HEK293 (cell line): ENCODE results near the gene SLC25A13.

ENCODE experiments used
- CTCF ChIA-PET: fragments of 350-600 bp; formaldehyde crosslinking; extraction: SDS; loops from one replicate; lab custom pipeline; 2021; ENCODE audit warnings: antibody characterized with exemption; lab: Yijun Ruan, JAX
- POLR2A ChIA-PET: fragments of 300-600 bp; formaldehyde crosslinking; extraction: SDS; loops from one replicate; lab custom pipeline; 2020; ENCODE audit warnings: antibody characterized with exemption, inconsistent platforms; lab: Yijun Ruan, JAX
- H3K27ac ChIP-seq: fragments of 200-500 bp; sonication (Bioruptor generic); 2 replicates; pipeline ENCODE4 v1.5.1; 2014; ENCODE audit warnings: low read depth, low read length, control low read depth, inconsistent platforms; ENCODE audit errors: extremely low read depth
- H3K36me3 ChIP-seq, 2 experiments: fragments of 200-500 bp in 1 of 2; sonication (Bioruptor generic) in 1 of 2; 1 replicate in 1 of 2; 2 replicates in 1 of 2; pipeline ENCODE4 v1.5.1; 2014 to 2017; ENCODE audit warnings: inconsistent platforms in 2 of 2, low read length in 2 of 2; ENCODE audit not compliant: control insufficient read depth in 2 of 2, insufficient read depth in 1 of 2
- H3K4me1 ChIP-seq: fragments of 200-500 bp; sonication (Bioruptor generic); 2 replicates; pipeline ENCODE4 v1.5.1; 2014; ENCODE audit warnings: mild to moderate bottlenecking, low read length, inconsistent platforms; ENCODE audit not compliant: control insufficient read depth, insufficient read depth
- H3K4me3 ChIP-seq: 2 replicates; pipeline ENCODE4 v1.5.1; 2011; ENCODE audit warnings: low read depth, mild to moderate bottlenecking, control low read depth, low read length, moderate library complexity
- H3K9me3 ChIP-seq: fragments of 200-500 bp; sonication (Bioruptor generic); 2 replicates; pipeline ENCODE4 v1.5.1; 2014; ENCODE audit warnings: low read depth, low read length, inconsistent platforms; ENCODE audit not compliant: control insufficient read depth, insufficient read depth
- ELK4 ChIP-seq: IDR thresholded peaks from 2 replicates; pipeline ENCODE4 v1.6.1; 2011; ENCODE audit warnings: mild to moderate bottlenecking, low read depth, low read length, borderline replicate concordance
- GLIS2 ChIP-seq: fragments of 450-650 bp; formaldehyde crosslinking; IDR thresholded peaks from 2 replicates; pipeline ENCODE4 v1.5.1; 2016; ENCODE audit warnings: missing biosample characterization, missing genetic modification characterization
- HIC1 ChIP-seq: fragments of 450-650 bp; formaldehyde crosslinking; IDR thresholded peaks from 2 replicates; pipeline ENCODE4 v1.5.1; 2016; ENCODE audit warnings: missing biosample characterization, missing genetic modification characterization
- REST ChIP-seq: fragments of 450-650 bp; formaldehyde crosslinking; IDR thresholded peaks from 2 replicates; pipeline ENCODE4 v1.5.1; 2016; ENCODE audit warnings: missing biosample characterization, missing genetic modification characterization
- TSHZ1 ChIP-seq: fragments of 450-650 bp; formaldehyde crosslinking; IDR thresholded peaks from 2 replicates; pipeline ENCODE4 v1.5.1; 2016; ENCODE audit warnings: missing biosample characterization, missing genetic modification characterization, borderline replicate concordance
- ZBTB8A ChIP-seq: fragments of 450-650 bp; formaldehyde crosslinking; IDR thresholded peaks from 2 replicates; pipeline ENCODE4 v1.5.1; 2016; ENCODE audit warnings: missing biosample characterization, missing genetic modification characterization
- ZNF202 ChIP-seq: fragments of 450-650 bp; formaldehyde crosslinking; IDR thresholded peaks from 2 replicates; pipeline ENCODE4 v1.5.1; 2016; ENCODE audit warnings: missing biosample characterization, missing genetic modification characterization, borderline replicate concordance
- ZNF24 ChIP-seq: fragments of 450-650 bp; formaldehyde crosslinking; IDR thresholded peaks from 2 replicates; pipeline ENCODE4 v1.5.1; 2016; ENCODE audit warnings: missing biosample characterization, missing genetic modification characterization
- ZNF274 ChIP-seq, 2 experiments: fragments of 200-500 bp in 1 of 2; fragments of 450-650 bp in 1 of 2; sonication (Bioruptor generic) in 1 of 2; formaldehyde crosslinking in 1 of 2; IDR thresholded peaks; 2 replicates each; pipeline versions ENCODE4 v1.5.1 to v1.6.1; 2014 to 2016; ENCODE audit warnings: borderline replicate concordance in 1 of 2, inconsistent platforms in 1 of 2, low read length in 1 of 2, missing biosample characterization in 1 of 2, missing genetic modification characterization in 1 of 2
- ZNF366 ChIP-seq: fragments of 450-650 bp; formaldehyde crosslinking; conservative IDR thresholded peaks from 2 replicates; pipeline ENCODE4 v1.5.1; 2016; ENCODE audit warnings: missing biosample characterization, missing genetic modification characterization
- ZNF37A ChIP-seq: fragments of 450-650 bp; IDR thresholded peaks from 2 replicates; pipeline ENCODE4 v1.5.1; 2018; ENCODE audit warnings: missing biosample characterization, missing genetic modification characterization
- ZNF426 ChIP-seq: fragments of 450-650 bp; formaldehyde crosslinking; IDR thresholded peaks from 2 replicates; pipeline ENCODE4 v1.5.1; 2017; ENCODE audit warnings: missing biosample characterization, missing genetic modification characterization, mild to moderate bottlenecking, inconsistent platforms, moderate library complexity
- ZNF544 ChIP-seq: fragments of 450-650 bp; formaldehyde crosslinking; IDR thresholded peaks from 2 replicates; pipeline ENCODE4 v1.5.0; 2017; ENCODE audit warnings: missing biosample characterization, missing genetic modification characterization
- ZNF580 ChIP-seq: fragments of 450-650 bp; formaldehyde crosslinking; IDR thresholded peaks from 2 replicates; pipeline ENCODE4 v1.5.1; 2016; ENCODE audit warnings: missing biosample characterization, missing genetic modification characterization
- ZNF585B ChIP-seq: fragments of 450-650 bp; formaldehyde crosslinking; IDR thresholded peaks from 2 replicates; pipeline ENCODE4 v1.5.1; 2016; ENCODE audit warnings: missing biosample characterization, missing genetic modification characterization
- ZNF670 ChIP-seq: fragments of 450-650 bp; formaldehyde crosslinking; IDR thresholded peaks from 2 replicates; pipeline ENCODE4 v1.5.1; 2016; ENCODE audit warnings: missing biosample characterization, missing genetic modification characterization, low read depth
- ZNF768 ChIP-seq: fragments of 450-650 bp; formaldehyde crosslinking; IDR thresholded peaks from 2 replicates; pipeline ENCODE4 v1.5.1; 2018; ENCODE audit warnings: missing biosample characterization, mild to moderate bottlenecking, missing genetic modification characterization

The SLC25A13 gene

GRCh38 chr7:96306385-96307125 lies 15.3 kb downstream of the SLC25A13 start (continued):
- TF ChIP-seq REST (tag by site-specific recombination) (no peak), ZNF544 (tag by site-specific recombination) (no peak), TSHZ1 (tag by site-specific recombination) (no peak), ZNF24 (tag by site-specific recombination) (no peak), ZNF426 (no peak), ZNF37A (tag by site-specific recombination) (no peak)

- no peak overlapping the region for H3K4me3 ChIP-seq
- peaks cover 15% of the 10 kb centered on the region for H3K4me1 ChIP-seq
- TF ChIP-seq ZNF202 (tag by site-specific recombination) (no peak), GLIS2 (tag by site-specific recombination) (no peak), ZNF585B (no peak), ZNF366 (tag by site-specific recombination) (no peak), ZBTB8A (tag by site-specific recombination) (no peak), ELK4 (no peak), HIC1 (tag by site-specific recombination) (no peak), ZNF580 (tag by site-specific recombination) (0 out of 2 replicates have a peak, but pooled peaks have one; percentile 14), ZNF670 (tag by site-specific recombination) (no peak), ZNF274 (IDR thresholded peaks at IDR 0.05; ENCODE audit: low read length) (no peak), ZNF274 (tag by site-specific recombination; IDR thresholded peaks at IDR 0.05; ENCODE audit: borderline replicate concordance) (no peak), ZNF768 (tag by site-specific recombination) (peak; percentile 67), REST (tag by site-specific recombination) (no peak)
- no peak overlapping the region for H3K27ac ChIP-seq
- H3K36me3 ChIP-seq: no peaks in the 10 kb centered on the region
- no peaks in the 10 kb centered on the region for H3K9me3 ChIP-seq
- CTCF ChIA-PET: interaction anchor here (0.5 to 0.8 kb wide), 3 partner anchors 14 to 718 kb away, joined by 3 read pairs; partner anchors contain the start of gene DLX5
- POLR2A ChIA-PET: no interaction called here
Observed at GRCh38 chr7:96305915-96306314, 16.0 kb downstream of the SLC25A13 start.
